ENCODE data around the gene CANT1. TPM values are rescaled to one million over a fixed set of nuclear protein-coding genes. Genes with fewer than 3 reads are reported as not detected.

CANT1 gene
- total and polyA plus RNA-seq, 9 of the 15 experiments (the other 6 are each of a cell fraction or from before 2014, with no cell fraction given) = 2.7 to 66.4 (median 22.5) TPM

DNA sequence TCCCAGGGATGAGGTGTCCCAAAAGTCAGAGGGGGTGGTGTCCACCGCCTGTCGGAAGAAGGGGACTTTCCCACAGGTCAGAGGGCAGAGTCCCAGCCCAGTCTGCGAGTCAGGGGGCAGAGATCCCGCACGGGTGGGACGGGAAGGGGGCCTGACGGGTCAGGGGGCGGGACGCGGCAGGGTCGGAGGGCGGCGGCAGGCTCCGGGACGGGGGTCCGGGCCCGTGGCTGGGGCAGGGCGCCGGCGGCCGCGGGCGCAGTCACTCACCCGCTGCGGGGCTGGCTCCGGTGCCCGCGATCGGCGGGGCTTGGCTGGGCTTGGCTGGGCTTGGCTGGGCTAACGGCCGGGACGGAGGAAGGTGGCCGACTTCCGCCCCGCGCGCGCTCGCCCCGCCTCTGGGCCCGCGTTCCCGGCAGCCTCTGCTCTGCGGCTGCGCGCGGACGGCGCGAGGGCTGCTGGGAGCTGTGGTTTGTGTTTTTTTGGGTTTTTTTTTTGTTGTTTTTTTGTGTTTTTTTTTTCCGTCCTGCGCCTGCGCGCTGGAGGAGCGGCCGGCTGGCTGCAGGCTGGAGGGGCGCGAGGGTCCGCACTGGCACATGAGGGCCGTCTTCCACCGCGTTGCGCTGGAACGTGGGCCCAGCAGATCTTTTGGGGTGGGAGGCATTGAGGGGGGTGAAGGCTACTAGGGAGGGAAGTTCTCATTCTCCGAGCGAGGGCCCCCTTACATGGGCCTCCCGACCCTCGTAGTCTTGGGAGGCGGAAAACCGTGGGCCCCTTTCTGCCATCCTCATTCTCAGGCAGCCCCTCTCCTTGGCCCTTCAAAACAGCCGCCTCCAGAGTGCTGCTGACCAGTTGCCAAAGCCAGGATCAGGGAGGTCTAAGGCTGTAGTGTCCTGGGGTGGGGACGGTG is at the start of gene CANT1 (continued):
- no peak for TF ChIP-seq NELFE (IDR thresholded peaks at IDR 0.05; ENCODE audit: insufficient read depth, insufficient read length)
- TF ChIP-seq EP300 (IDR thresholded peaks at IDR 0.05; ENCODE audit: low read length) = no peak
- no peak for TF ChIP-seq CHD2 (IDR thresholded peaks at IDR 0.05; ENCODE audit: low read depth, low read length)
- no peak for TF ChIP-seq RBM15 (IDR thresholded peaks at IDR 0.05; ENCODE audit: insufficient read depth, low read length)
- no peak for TF ChIP-seq RFX1 (IDR thresholded peaks at IDR 0.05)
- TF ChIP-seq ADNP (tag; IDR thresholded peaks at IDR 0.05) = no peak
- TF ChIP-seq, protein P1, sequence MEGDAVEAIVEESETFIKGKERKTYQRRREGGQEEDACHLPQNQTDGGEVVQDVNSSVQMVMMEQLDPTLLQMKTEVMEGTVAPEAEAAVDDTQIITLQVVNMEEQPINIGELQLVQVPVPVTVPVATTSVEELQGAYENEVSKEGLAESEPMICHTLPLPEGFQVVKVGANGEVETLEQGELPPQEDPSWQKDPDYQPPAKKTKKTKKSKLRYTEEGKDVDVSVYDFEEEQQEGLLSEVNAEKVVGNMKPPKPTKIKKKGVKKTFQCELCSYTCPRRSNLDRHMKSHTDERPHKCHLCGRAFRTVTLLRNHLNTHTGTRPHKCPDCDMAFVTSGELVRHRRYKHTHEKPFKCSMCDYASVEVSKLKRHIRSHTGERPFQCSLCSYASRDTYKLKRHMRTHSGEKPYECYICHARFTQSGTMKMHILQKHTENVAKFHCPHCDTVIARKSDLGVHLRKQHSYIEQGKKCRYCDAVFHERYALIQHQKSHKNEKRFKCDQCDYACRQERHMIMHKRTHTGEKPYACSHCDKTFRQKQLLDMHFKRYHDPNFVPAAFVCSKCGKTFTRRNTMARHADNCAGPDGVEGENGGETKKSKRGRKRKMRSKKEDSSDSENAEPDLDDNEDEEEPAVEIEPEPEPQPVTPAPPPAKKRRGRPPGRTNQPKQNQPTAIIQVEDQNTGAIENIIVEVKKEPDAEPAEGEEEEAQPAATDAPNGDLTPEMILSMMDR (IDR thresholded peaks at IDR 0.05 in 2 of 3, conservative IDR thresholded peaks at IDR 0.05 in 1 of 3; ENCODE audit: insufficient read depth in 2 of 3, low read depth in 1 of 3, low read length in 3 of 3) = no peak
- TF ChIP-seq IFI16 (CRISPR knock-in tag; IDR thresholded peaks at IDR 0.05) = no peak
- TF ChIP-seq, protein P2, sequence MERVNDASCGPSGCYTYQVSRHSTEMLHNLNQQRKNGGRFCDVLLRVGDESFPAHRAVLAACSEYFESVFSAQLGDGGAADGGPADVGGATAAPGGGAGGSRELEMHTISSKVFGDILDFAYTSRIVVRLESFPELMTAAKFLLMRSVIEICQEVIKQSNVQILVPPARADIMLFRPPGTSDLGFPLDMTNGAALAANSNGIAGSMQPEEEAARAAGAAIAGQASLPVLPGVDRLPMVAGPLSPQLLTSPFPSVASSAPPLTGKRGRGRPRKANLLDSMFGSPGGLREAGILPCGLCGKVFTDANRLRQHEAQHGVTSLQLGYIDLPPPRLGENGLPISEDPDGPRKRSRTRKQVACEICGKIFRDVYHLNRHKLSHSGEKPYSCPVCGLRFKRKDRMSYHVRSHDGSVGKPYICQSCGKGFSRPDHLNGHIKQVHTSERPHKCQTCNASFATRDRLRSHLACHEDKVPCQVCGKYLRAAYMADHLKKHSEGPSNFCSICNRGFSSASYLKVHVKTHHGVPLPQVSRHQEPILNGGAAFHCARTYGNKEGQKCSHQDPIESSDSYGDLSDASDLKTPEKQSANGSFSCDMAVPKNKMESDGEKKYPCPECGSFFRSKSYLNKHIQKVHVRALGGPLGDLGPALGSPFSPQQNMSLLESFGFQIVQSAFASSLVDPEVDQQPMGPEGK (CRISPR knock-in tag; IDR thresholded peaks at IDR 0.05; ENCODE audit: borderline replicate concordance) = 0 out of 2 replicates have a peak, but pooled peaks have one; percentile 40
- TF ChIP-seq NFYB (IDR thresholded peaks at IDR 0.05; ENCODE audit: extremely low read depth, insufficient read length) = no peak
- TF ChIP-seq NR3C1 (CRISPR knock-in tag; IDR thresholded peaks at IDR 0.05) = no peak
- no peak for TF ChIP-seq MTF1 (CRISPR knock-in tag; IDR thresholded peaks at IDR 0.05; ENCODE audit: borderline replicate concordance)
- TF ChIP-seq ZNF24 (IDR thresholded peaks at IDR 0.05) = no peak
- no peak for TF ChIP-seq ZNF561 (CRISPR knock-in tag; conservative IDR thresholded peaks at IDR 0.05)
- TF ChIP-seq NR1H2 (CRISPR knock-in tag; IDR thresholded peaks at IDR 0.05) = no peak
- no peak for TF ChIP-seq SREBF2 (CRISPR knock-in tag; IDR thresholded peaks at IDR 0.05)
- TF ChIP-seq, protein P3, sequence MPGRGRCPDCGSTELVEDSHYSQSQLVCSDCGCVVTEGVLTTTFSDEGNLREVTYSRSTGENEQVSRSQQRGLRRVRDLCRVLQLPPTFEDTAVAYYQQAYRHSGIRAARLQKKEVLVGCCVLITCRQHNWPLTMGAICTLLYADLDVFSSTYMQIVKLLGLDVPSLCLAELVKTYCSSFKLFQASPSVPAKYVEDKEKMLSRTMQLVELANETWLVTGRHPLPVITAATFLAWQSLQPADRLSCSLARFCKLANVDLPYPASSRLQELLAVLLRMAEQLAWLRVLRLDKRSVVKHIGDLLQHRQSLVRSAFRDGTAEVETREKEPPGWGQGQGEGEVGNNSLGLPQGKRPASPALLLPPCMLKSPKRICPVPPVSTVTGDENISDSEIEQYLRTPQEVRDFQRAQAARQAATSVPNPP (IDR thresholded peaks at IDR 0.05; ENCODE audit: borderline replicate concordance, insufficient read depth, insufficient read length) = no peak
- no peak for TF ChIP-seq ZBTB8A (IDR thresholded peaks at IDR 0.05; ENCODE audit: partially characterized antibody)
- TF ChIP-seq HNRNPH1 (optimal IDR thresholded peaks at IDR 0.05; ENCODE audit: low read depth, low read length) = no peak
- TF ChIP-seq LEF1 (IDR thresholded peaks at IDR 0.05) = no peak
- no peak for TF ChIP-seq SLC30A9 (CRISPR knock-in tag; IDR thresholded peaks at IDR 0.05)
- TF ChIP-seq KDM1A (IDR thresholded peaks at IDR 0.05) = no peak
- TF ChIP-seq SIN3A (IDR thresholded peaks at IDR 0.05; ENCODE audit: borderline replicate concordance in 2 of 2, control insufficient read depth in 1 of 2, low read depth in 2 of 2, low read length in 2 of 2) = peak; percentile 51 to 64; a peak in 2 of 4 replicates
- TF ChIP-seq TSC22D4 (tag; IDR thresholded peaks at IDR 0.05) = no peak
